Endodermal cell (in vitro differentiated cells): ENCODE measurements around the gene HS6ST3. TPM values are rescaled to one million over a fixed set of nuclear protein-coding genes. Genes with fewer than 3 reads are reported as not detected.

Source experiments
- DNase-seq: peaks from one replicate; pipeline ENCODE4 v3.0.0-alpha.2; 2017
- H3K27ac ChIP-seq: 2 replicates; pipeline ENCODE4 v1.5.1; 2013; ENCODE audit warnings: mild to moderate bottlenecking, low read depth, low read length, moderate library complexity
- H3K27me3 ChIP-seq: 2 replicates; pipeline ENCODE4 v1.6.1; 2013; ENCODE audit warnings: mild to moderate bottlenecking, low read length, moderate library complexity; ENCODE audit not compliant: insufficient read depth, control insufficient read depth, poor library complexity, severe bottlenecking
- H3K36me3 ChIP-seq: 2 replicates; pipeline ENCODE4 v1.7.0; 2013; ENCODE audit warnings: mild to moderate bottlenecking, low read length, moderate library complexity; ENCODE audit not compliant: control insufficient read depth, insufficient read depth
- H3K4me1 ChIP-seq: one replicate; pipeline ENCODE4 v1.7.0; 2013; ENCODE audit warnings: low read length; ENCODE audit not compliant: control insufficient read depth, insufficient read depth
- H3K4me3 ChIP-seq: 2 replicates; pipeline ENCODE4 v1.5.1; 2013; ENCODE audit warnings: mild to moderate bottlenecking, low read length, moderate library complexity
- H3K9ac ChIP-seq: 2 replicates; pipeline ENCODE4 v1.6.1; 2013; ENCODE audit warnings: mild to moderate bottlenecking, low read length, moderate library complexity; ENCODE audit not compliant: poor library complexity, severe bottlenecking; ENCODE audit errors: extremely low read depth
- H3K9me3 ChIP-seq: 2 replicates; pipeline ENCODE4 v1.6.1; 2013; ENCODE audit warnings: mild to moderate bottlenecking, low read length, moderate library complexity; ENCODE audit not compliant: control insufficient read depth
- H3K27ac Mint-ChIP-seq: 2 replicates; pipeline ENCODE4 v1.8.0; 2020; ENCODE audit warnings: mixed read lengths
- H3K27me3 Mint-ChIP-seq: 2 replicates; pipeline ENCODE4 v1.8.0; 2021; ENCODE audit warnings: mild to moderate bottlenecking, mixed read lengths; ENCODE audit not compliant: insufficient read depth
- H3K36me3 Mint-ChIP-seq: 2 replicates; pipeline ENCODE4 v1.8.0; 2020; ENCODE audit warnings: low read depth, mixed read lengths
- H3K4me1 Mint-ChIP-seq: 2 replicates; pipeline ENCODE4 v1.8.0; 2020; ENCODE audit warnings: mixed read lengths
- H3K4me3 Mint-ChIP-seq: 2 replicates; pipeline ENCODE4 v1.8.0; 2020; ENCODE audit warnings: mild to moderate bottlenecking, moderate library complexity, mixed read lengths
- H3K9me3 Mint-ChIP-seq: 2 replicates; pipeline ENCODE4 v1.8.0; 2020; ENCODE audit warnings: mild to moderate bottlenecking, mixed read lengths
- CTCF ChIP-seq: fragments of 200-600 bp; sonication (generic); conservative IDR thresholded peaks from 2 replicates; pipeline ENCODE4 v1.5.0; 2021; ENCODE audit warnings: antibody characterized with exemption, mild to moderate bottlenecking
- WGBS, 2 experiments: methylation state at CpG; one replicate each; pipeline versions ENCODE4 v1.1.5 to v1.1.7; 2013; ENCODE audit warnings: missing lambda C conversion rate in 2 of 2, mixed read lengths in 1 of 2; ENCODE audit not compliant: insufficient coverage in 1 of 2, insufficient read length in 1 of 2; 5-methylcytosine and 5-hydroxymethylcytosine counted together
- total RNA-seq, 2 donors: library from RNA; stranded (reverse); fragmentation: NEBNext Ultra II Directional in 1 of 2; extraction: Animal tissue kit (Norgen Biotek cat#: 25700) in 1 of 2; gene quantifications; 2 replicates in 1 of 2; 3 replicates in 1 of 2; pipeline ENCODE4 v1.2.1, GENCODE V29; 2021

Gene HS6ST3
- total RNA-seq, 2 donors from 2014 or later, result 0.84 to 1.1 TPM

GRCh38 chr13:96492766-96493165 lies 402.9 kb downstream of the HS6ST3 start:
- DNase-seq, result no peak
- no peaks in the 10 kb centered on the region for H3K4me1 Mint-ChIP-seq

GRCh38 chr13:96499656-96500055 lies 409.7 kb downstream of the HS6ST3 start:
- DNase-seq, result no peak
- Histone ChIP-seq H3K27ac (no peak overlapping the region), H3K27me3 (no peaks in the 10 kb centered on the region), H3K9me3 (no peaks in the 10 kb centered on the region), H3K9ac (no peak overlapping the region), H3K4me1 (no peaks in the 10 kb centered on the region), H3K36me3 (no peaks in the 10 kb centered on the region), H3K4me3 (no peak overlapping the region)
- 96 to 100% methylated on average over 3 to 4 of the region's 5 CpGs for WGBS, 2 experiments
- Mint-ChIP-seq H3K27me3 (peaks cover 9% of the 10 kb centered on the region), H3K4me1 (peaks cover 4% of the 10 kb centered on the region), H3K27ac (no peak overlapping the region), H3K36me3 (no peaks in the 10 kb centered on the region), H3K4me3 (no peak overlapping the region), H3K9me3 (no peaks in the 10 kb centered on the region)
- no peak for TF ChIP-seq CTCF

More at GRCh38 chr13:96492766-96493165, 402.9 kb downstream of the HS6ST3 start:
- 96% methylated on average over 4 of the region's 4 CpGs for whole genome bisulfite sequencing, 2 experiments
- no peak overlapping the region for H3K27ac ChIP-seq
- no peak for TF ChIP-seq CTCF
- no peak overlapping the region for H3K4me3 Mint-ChIP-seq
- no peaks in the 10 kb centered on the region for H3K36me3 Mint-ChIP-seq
- H3K27me3 Mint-ChIP-seq, result peaks cover 7% of the 10 kb centered on the region
- no peaks in the 10 kb centered on the region for H3K9me3 ChIP-seq
- no peak overlapping the region for H3K27ac Mint-ChIP-seq
- H3K9ac ChIP-seq, result no peak overlapping the region
- no peak overlapping the region for H3K4me3 ChIP-seq
- no peaks in the 10 kb centered on the region for H3K36me3 ChIP-seq
- no peaks in the 10 kb centered on the region for H3K4me1 ChIP-seq
- no peaks in the 10 kb centered on the region for H3K27me3 ChIP-seq
- no peaks in the 10 kb centered on the region for H3K9me3 Mint-ChIP-seq

- Histone ChIP-seq H3K4me1 (no peaks in the 10 kb centered on the region), H3K4me3 (no peak overlapping the region), H3K9me3 (no peaks in the 10 kb centered on the region), H3K27ac (no peak overlapping the region), H3K36me3 (no peaks in the 10 kb centered on the region), H3K9ac (no peak overlapping the region), H3K27me3 (no peaks in the 10 kb centered on the region)
- no peak for TF ChIP-seq CTCF
- Mint-ChIP-seq H3K9me3 (no peaks in the 10 kb centered on the region), H3K4me3 (no peak overlapping the region), H3K36me3 (no peaks in the 10 kb centered on the region), H3K27ac (no peak overlapping the region), H3K4me1 (peaks cover 4% of the 10 kb centered on the region), H3K27me3 (peaks cover 9% of the 10 kb centered on the region)
- DNase-seq, result no peak
- WGBS, 2 experiments, result 73% methylated on average over 1 of the region's 1 CpG; no CpG with 5 or more reads in 1 of the 2 experiments
Observed at GRCh38 chr13:96500953-96501352, 411.0 kb downstream of the HS6ST3 start.
